Endothelial cell (in vitro differentiated cells): ENCODE data around the gene MOAP1. TPM values are rescaled to one million over a fixed set of nuclear protein-coding genes. Genes with fewer than 3 reads are reported as not detected.

Experiments used
- DNase-seq: peaks from one replicate; pipeline ENCODE4 v3.0.0; 2021; ENCODE audit warnings: low spot score
- H3K27ac Mint-ChIP-seq: one replicate; pipeline ENCODE4 v1.8.0; 2021; ENCODE audit warnings: mixed read lengths, inconsistent platforms; ENCODE audit not compliant: unreplicated experiment
- H3K27me3 Mint-ChIP-seq: one replicate; pipeline ENCODE4 v1.8.0; 2021; ENCODE audit warnings: mild to moderate bottlenecking, moderate library complexity, mixed read lengths, inconsistent platforms; ENCODE audit not compliant: unreplicated experiment
- H3K36me3 Mint-ChIP-seq: one replicate; pipeline ENCODE4 v1.8.0; 2021; ENCODE audit warnings: mild to moderate bottlenecking, low read depth, mixed read lengths, inconsistent platforms; ENCODE audit not compliant: unreplicated experiment
- H3K4me1 Mint-ChIP-seq: one replicate; pipeline ENCODE4 v1.8.0; 2021; ENCODE audit warnings: mild to moderate bottlenecking, mixed read lengths, inconsistent platforms; ENCODE audit not compliant: unreplicated experiment
- H3K4me3 Mint-ChIP-seq: one replicate; pipeline ENCODE4 v1.8.0; 2021; ENCODE audit warnings: mild to moderate bottlenecking, mixed read lengths, inconsistent platforms; ENCODE audit not compliant: unreplicated experiment
- H3K9me3 Mint-ChIP-seq: one replicate; pipeline ENCODE4 v1.8.0; 2021; ENCODE audit warnings: mixed read lengths, inconsistent platforms; ENCODE audit not compliant: unreplicated experiment
- total RNA-seq: library from RNA; stranded (reverse); fragmentation: NEBNext Ultra II Directional; extraction: Animal tissue kit (Norgen Biotek cat#: 25700); gene quantifications from one replicate; pipeline ENCODE4 v1.2.1, GENCODE V29; 2021; ENCODE audit not compliant: unreplicated experiment
- TF ChIP-seq, protein P1 (sequence below): fragments of 200-600 bp; sonication (generic); IDR thresholded peaks from one replicate; pipeline ENCODE4 v1.5.0; 2021; ENCODE audit warnings: antibody characterized with exemption; ENCODE audit not compliant: unreplicated experiment

The MOAP1 gene
- total RNA-seq, 1 donor from 2014 or later = 22.4 TPM

DNA sequence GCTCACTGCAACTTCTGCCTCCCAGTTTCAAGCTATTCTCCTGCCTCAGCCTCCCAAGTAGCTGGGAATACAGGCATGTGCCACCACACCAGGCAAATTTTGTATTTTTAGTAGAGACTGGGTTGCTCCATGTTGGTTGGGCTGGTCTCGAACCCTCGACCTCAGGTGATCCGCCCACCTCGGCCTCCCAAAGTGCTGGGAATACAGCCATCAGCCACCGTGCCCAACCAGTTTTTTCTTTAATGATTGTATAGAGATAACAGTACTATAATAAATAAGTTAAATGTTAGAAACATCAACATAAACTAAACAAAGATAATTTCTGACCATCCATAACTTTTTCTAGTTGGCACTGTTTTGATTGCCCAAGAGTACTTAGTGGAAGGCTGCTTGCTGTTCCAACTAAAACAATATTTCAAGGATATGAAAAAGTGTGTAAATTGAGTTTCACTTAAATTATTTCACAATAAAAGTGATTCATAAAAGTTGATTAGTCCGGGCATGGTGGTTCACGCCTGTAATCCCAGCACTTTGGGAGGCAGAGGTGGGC lies 16.5 kb upstream of the MOAP1 start:
- peaks cover 2% of the 10 kb centered on the region for H3K27me3 Mint-ChIP-seq
- H3K4me1 Mint-ChIP-seq = peaks cover 16% of the 10 kb centered on the region
- peaks cover 3% of the 10 kb centered on the region for H3K36me3 Mint-ChIP-seq
- H3K4me3 Mint-ChIP-seq = no peak overlapping the region
- DNase-seq = no peak
- no peaks in the 10 kb centered on the region for H3K9me3 Mint-ChIP-seq
- no peak overlapping the region for H3K27ac Mint-ChIP-seq
- TF ChIP-seq, protein P1, sequence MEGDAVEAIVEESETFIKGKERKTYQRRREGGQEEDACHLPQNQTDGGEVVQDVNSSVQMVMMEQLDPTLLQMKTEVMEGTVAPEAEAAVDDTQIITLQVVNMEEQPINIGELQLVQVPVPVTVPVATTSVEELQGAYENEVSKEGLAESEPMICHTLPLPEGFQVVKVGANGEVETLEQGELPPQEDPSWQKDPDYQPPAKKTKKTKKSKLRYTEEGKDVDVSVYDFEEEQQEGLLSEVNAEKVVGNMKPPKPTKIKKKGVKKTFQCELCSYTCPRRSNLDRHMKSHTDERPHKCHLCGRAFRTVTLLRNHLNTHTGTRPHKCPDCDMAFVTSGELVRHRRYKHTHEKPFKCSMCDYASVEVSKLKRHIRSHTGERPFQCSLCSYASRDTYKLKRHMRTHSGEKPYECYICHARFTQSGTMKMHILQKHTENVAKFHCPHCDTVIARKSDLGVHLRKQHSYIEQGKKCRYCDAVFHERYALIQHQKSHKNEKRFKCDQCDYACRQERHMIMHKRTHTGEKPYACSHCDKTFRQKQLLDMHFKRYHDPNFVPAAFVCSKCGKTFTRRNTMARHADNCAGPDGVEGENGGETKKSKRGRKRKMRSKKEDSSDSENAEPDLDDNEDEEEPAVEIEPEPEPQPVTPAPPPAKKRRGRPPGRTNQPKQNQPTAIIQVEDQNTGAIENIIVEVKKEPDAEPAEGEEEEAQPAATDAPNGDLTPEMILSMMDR = no peak

DNA sequence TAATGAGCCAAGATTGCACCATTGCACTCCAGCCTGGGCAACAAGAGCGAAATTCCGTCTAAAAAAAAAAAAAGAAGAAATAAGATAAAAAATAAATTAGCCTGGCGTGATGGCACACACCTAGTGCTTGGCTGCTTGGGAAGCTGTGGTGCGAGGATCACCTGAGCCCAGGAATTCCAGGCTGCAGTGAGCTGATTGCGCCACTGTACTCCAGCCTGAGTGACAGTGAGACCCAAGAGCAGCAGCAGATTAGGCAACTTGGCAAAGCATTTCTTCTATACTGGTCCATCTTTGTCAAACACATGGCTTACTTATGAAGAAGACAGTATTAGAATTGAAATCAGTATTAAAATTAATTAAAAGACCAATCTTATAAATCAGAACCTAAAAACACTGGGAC lies 15.9 kb upstream of the MOAP1 start:
- no peaks in the 10 kb centered on the region for H3K9me3 Mint-ChIP-seq
- H3K27ac Mint-ChIP-seq = no peak overlapping the region
- H3K4me3 Mint-ChIP-seq = no peak overlapping the region
- TF ChIP-seq, protein P1 = no peak
- peaks cover 2% of the 10 kb centered on the region for H3K27me3 Mint-ChIP-seq
- peaks cover 3% of the 10 kb centered on the region for H3K36me3 Mint-ChIP-seq
- DNase-seq = no peak
- peaks cover 11% of the 10 kb centered on the region for H3K4me1 Mint-ChIP-seq

DNA sequence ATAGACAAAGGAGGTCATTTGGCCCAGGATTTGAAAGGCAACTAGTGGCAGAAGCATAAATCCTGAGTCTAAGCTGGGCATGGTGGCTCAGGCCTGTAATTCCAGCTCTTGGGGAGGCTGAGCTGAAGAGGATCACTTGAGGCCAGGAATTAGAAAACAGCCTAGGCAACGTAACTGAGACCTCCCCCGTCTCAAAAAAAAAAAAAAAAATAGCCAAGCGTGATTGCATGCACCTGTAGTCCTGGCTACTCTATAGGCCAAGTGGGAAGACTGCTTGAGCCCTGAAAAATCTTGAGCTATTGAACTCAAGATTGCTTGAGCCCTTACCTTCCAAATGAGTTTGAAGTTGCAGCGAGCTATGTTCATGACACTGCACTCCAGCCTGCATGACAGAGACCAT lies 14.3 kb upstream of the MOAP1 start:
- H3K4me1 Mint-ChIP-seq = no peaks in the 10 kb centered on the region
- H3K4me3 Mint-ChIP-seq = no peak overlapping the region
- H3K27ac Mint-ChIP-seq = no peak overlapping the region
- H3K27me3 Mint-ChIP-seq = no peaks in the 10 kb centered on the region
- H3K36me3 Mint-ChIP-seq = no peaks in the 10 kb centered on the region
- TF ChIP-seq, protein P1 = no peak
- no peak for DNase-seq
- H3K9me3 Mint-ChIP-seq = no peaks in the 10 kb centered on the region

DNA sequence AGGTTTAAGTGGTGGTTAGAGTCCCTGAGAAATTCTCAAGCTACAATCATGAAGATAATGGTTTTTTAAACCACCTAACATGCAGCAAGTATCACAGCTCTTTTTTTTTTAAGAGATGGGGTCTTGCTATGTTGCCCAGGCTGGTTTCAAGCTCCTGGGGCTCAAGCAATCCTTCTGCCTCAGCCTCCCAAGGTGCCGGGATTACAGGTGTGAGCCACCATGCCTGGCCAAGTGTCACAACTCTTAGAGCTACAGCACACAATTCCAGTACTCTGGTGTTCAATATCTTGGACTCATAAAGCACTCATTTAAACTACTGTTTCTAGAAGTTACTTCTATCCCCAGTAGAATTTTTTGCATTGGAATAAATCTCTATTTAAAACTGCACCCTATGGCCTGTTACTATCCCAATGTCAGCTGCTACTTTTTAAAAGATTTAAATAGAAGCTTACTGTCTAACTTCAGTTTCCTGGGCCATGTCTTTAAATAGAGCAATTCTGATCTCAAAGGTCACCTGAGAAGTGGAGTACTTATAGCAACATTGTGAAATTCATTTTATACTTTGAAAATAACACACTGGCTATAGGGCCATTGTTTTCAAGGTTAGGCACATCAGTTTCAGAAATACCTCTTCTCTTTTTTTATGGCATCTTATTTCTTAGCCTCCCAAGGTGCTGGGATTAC lies 10.8 kb upstream of the MOAP1 start:
- Mint-ChIP-seq H3K9me3 (no peaks in the 10 kb centered on the region), H3K4me1 (no peaks in the 10 kb centered on the region), H3K27me3 (no peaks in the 10 kb centered on the region), H3K4me3 (no peak overlapping the region), H3K27ac (no peak overlapping the region), H3K36me3 (no peaks in the 10 kb centered on the region)
- DNase-seq = no peak
- TF ChIP-seq, protein P1 = no peak

DNA sequence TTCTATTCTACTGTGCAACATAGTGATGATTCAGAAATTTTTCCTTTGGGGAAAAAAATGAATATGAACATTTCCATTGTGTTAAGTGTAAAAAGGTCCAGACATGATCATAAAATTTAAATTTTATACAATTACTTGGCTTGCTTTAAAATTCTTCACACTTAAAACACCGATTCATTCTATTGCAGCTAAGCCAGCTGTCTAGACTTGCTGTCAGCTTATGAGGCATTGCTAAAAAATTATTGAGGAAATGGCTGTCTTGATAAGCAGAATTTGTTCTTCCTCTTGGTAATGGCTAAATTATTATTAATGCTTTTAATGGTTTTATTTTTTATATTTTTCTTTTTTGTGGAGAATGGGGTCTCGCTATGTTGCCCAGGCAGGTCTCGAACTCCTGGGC lies 2.3 kb upstream of the MOAP1 start:
- Mint-ChIP-seq H3K27me3 (peaks cover 5% of the 10 kb centered on the region), H3K4me1 (peaks cover 19% of the 10 kb centered on the region), H3K36me3 (no peaks in the 10 kb centered on the region), H3K4me3 (no peak overlapping the region), H3K27ac (no peak overlapping the region), H3K9me3 (no peaks in the 10 kb centered on the region)
- no peak for DNase-seq
- TF ChIP-seq, protein P1 = no peak
